Aorta (tissue), 5 donors: ENCODE results near the gene BRAP. TPM values are rescaled to one million over a fixed set of nuclear protein-coding genes. Genes with fewer than 3 reads are reported as not detected.
"Not testable (repeated sequence)": the region's sequence is repeated elsewhere in the genome, so short reads cannot be mapped to it uniquely, and the experiment has no call there.

Experiments used
- ATAC-seq: fragments of 200-7000 bp; cut with Tn5 transposase; one replicate; pipeline ENCODE4 v1.9.1; 2022; ENCODE audit warnings: moderate library complexity; ENCODE audit not compliant: low FRiP score
- DNase-seq, 2 donors: peaks; one replicate each; pipeline ENCODE4 v3.0.0-alpha.2; 2020
- H3K27ac ChIP-seq, 2 donors: one replicate each; pipeline ENCODE4 v1.5.1; 2013; ENCODE audit warnings: low read length in 2 of 2, mild to moderate bottlenecking in 2 of 2, moderate library complexity in 2 of 2, control low read depth in 1 of 2, inconsistent platforms in 1 of 2, low read depth in 1 of 2
- H3K27me3 ChIP-seq, 2 donors: one replicate each; pipeline ENCODE4 v1.6.1; 2013; ENCODE audit warnings: control low read depth in 1 of 2, low read length in 1 of 2, mild to moderate bottlenecking in 1 of 2, moderate library complexity in 1 of 2; ENCODE audit not compliant: insufficient read depth in 2 of 2, control insufficient read depth in 1 of 2
- H3K36me3 ChIP-seq, 2 donors: one replicate each; pipeline ENCODE4 v1.6.1; 2013; ENCODE audit warnings: control low read depth in 1 of 2, low read length in 1 of 2, mild to moderate bottlenecking in 1 of 2; ENCODE audit not compliant: insufficient read depth in 2 of 2, control insufficient read depth in 1 of 2
- H3K4me1 ChIP-seq, 2 donors: one replicate each; pipeline ENCODE4 v1.6.1; 2013; ENCODE audit warnings: low read length in 2 of 2, control low read depth in 1 of 2, mild to moderate bottlenecking in 1 of 2, moderate library complexity in 1 of 2; ENCODE audit not compliant: insufficient read depth in 2 of 2, control insufficient read depth in 1 of 2
- H3K4me3 ChIP-seq, 2 donors: one replicate each; pipeline ENCODE4 v1.5.1; 2013; ENCODE audit warnings: low read length in 2 of 2, control low read depth in 1 of 2, mild to moderate bottlenecking in 1 of 2
- H3K9me3 ChIP-seq: one replicate; pipeline ENCODE4 v1.6.1; 2013; ENCODE audit warnings: mild to moderate bottlenecking, low read length; ENCODE audit not compliant: control insufficient read depth
- whole genome bisulfite sequencing, 2 donors: extraction: QIAGEN DNeasy Blood & Tissue Kit; methylation state at CpG; one replicate each; pipeline ENCODE4 v1.1.7; 2013; 5-methylcytosine and 5-hydroxymethylcytosine counted together
- intact Hi-C, 2 donors: fragments of 100-400 bp; cut with DNase I; formaldehyde crosslinking; loops; one replicate each; pipeline versions ENCODE4 v1.14.2 to v1.15.0; 2022
- polyA plus RNA-seq, 2 donors: library from polyadenylated mRNA; stranded (reverse); fragments of 200-250 nt; gene quantifications; one replicate each; pipeline ENCODE4 v1.2.3, GENCODE V29; 2013
- total RNA-seq, 2 donors: library from RNA; stranded (reverse); fragmentation: NEBNext Ultra II Directional; extraction: Animal tissue kit (Norgen Biotek cat#: 25700); gene quantifications; one replicate each; pipeline ENCODE4 v1.2.1, GENCODE V29; 2021
- donor health status: healthy with polysubstance abuse.
- donor health status: Bipolar disorder and iron deficiency.
- donor health status: DM: no; HTN: no; CAD: no.
- donor health status: DM: no; HTN: no; CAD: no.
- donor health status: DM: yes; HTN: yes; CAD: no.

BRAP gene
- total and polyA plus RNA-seq, 4 donors = 4.9 to 18.0 (median 12.9) TPM

DNA sequence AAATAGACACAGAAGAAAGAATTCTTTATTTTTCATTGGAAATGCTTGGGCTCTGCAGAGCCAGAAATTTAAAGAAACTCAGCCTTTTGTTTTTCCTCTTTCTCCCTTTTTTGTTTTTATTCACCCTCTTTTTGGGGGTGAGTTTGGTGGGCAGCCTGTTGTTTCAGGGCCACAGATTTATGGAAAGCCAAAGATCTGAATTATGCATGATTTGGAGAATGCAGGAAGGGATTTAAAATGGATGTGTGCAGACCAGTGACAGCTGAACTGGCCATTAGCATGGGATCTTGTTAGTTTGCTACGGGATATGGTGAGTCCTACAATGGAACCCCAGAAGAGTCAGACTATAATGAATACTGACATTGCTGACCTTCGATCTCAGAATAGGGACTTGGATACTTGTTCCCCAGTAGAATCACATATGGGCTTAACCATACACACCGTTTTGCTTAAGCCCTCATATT, 79.0 kb downstream of the BRAP start:
- H3K4me3 ChIP-seq = no peak overlapping the region
- DNase-seq = no peak
- intact Hi-C loops = loop anchor here in 1 of 2 donors (5.0 kb wide), 1 partner anchor 36 kb away; no protein-coding TSS in a partner anchor
- H3K27ac ChIP-seq = no peak overlapping the region
- no peaks in the 10 kb centered on the region for H3K36me3 ChIP-seq
- no peaks in the 10 kb centered on the region for H3K9me3 ChIP-seq
- no peaks in the 10 kb centered on the region for H3K4me1 ChIP-seq
- whole genome bisulfite sequencing, 2 donors = 70 to 71% methylated on average over 3 of the region's 3 CpGs
- no peaks in the 10 kb centered on the region for H3K27me3 ChIP-seq
- ATAC-seq = no peak

DNA sequence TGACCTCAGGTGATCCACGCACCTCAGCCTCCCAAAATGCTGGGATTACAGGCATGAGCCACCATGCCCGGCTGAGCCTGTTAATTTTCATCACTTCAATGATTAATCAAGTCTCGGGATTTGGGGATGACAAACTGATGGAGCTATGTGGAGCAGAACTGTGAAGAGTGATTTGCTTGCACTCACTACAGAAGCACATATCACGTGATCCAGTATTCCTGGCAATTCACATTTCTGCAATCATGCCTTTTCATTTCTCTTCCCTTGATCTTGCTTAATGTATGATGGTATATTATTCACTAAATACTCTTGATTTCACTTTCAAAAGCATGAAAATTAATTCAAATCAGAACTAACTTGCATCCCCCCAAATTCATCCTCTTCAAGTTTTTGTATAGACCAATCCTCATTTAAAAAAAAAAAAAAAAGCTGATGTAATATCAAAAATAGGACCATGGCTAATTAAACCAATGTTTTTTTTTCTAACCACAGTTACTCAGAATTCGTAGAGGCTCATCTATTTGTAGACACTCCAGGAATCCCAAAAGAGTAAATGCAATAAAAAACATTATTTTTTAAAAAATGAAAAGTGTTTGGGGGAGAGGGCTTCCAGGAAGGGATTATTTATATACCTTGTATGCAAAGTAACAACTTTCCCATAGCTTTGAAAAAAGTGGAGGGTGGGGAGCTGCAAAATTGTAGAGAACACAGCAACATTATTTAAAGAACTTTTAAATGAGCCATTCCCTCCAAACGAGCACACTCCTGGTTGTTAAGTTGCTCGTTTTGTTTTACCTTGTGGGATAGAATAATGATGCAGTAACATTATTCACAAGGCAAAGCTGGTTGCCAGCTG, 79.6 kb downstream of the BRAP start:
- H3K36me3 ChIP-seq = no peaks in the 10 kb centered on the region
- 74 to 83% methylated on average over 7 of the region's 7 CpGs for WGBS, 2 donors
- no peak for DNase-seq
- intact Hi-C loops = loop anchor here in 1 of 2 donors (5.0 kb wide), 1 partner anchor 36 kb away; no protein-coding TSS in a partner anchor
- H3K27me3 ChIP-seq = no peaks in the 10 kb centered on the region
- no peak for ATAC-seq
- no peaks in the 10 kb centered on the region for H3K9me3 ChIP-seq
- no peak overlapping the region for H3K27ac ChIP-seq
- no peak overlapping the region for H3K4me3 ChIP-seq
- no peaks in the 10 kb centered on the region for H3K4me1 ChIP-seq

DNA sequence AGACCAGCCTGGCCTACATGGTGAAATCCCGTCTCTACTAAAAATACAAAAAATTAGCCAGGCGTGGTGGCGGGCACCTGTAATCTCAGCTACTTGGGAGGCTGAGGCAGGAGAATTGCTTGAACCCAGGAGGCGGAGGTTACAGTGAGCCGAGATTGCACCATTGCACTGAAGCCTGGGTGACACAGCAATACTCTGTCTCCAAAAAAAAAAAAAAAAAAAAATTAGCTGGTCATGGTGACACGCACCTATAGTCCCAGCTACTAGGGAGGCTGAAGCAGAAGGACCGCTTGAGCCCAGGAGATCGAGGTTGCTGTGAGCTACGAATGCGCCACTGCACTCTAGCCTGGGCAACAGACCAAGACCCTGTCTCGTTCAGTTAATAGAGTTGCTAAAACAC, 82.9 kb downstream of the BRAP start:
- H3K4me3 ChIP-seq, H3K27ac ChIP-seq, ATAC-seq, H3K9me3 ChIP-seq, intact Hi-C loops, H3K4me1 ChIP-seq, H3K27me3 ChIP-seq, H3K36me3 ChIP-seq: not testable (repeated sequence)
- 89 to 91% methylated on average over 11 of the region's 11 CpGs for WGBS, 2 donors
- DNase-seq = peak in 1 of 2 donors; percentile 35

DNA sequence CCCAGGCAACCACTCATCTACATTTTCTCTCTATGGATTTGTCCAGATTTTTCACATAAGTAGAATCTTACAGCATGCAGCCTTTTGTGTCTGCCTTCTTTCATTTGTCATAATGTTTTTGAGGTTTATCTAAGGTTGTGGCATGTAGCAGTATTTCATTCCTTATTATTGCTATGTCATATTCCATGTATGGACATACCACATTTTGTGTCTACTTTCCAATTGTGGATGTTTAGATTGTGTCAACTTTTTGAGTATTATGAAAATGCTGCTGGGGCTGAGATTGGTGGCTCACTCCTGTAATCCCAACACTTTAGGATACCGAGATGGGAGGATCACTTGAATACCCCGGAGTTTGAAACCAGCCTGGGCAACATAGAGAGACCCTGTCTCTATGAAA, 83.4 kb downstream of the BRAP start:
- WGBS, 2 donors = 97 to 99% methylated on average over 2 of the region's 2 CpGs
- DNase-seq = no peak
- no peak overlapping the region for H3K27ac ChIP-seq
- H3K9me3 ChIP-seq = no peaks in the 10 kb centered on the region
- no peak for ATAC-seq
- no peaks in the 10 kb centered on the region for H3K4me1 ChIP-seq
- intact Hi-C loops = no loop called here
- H3K27me3 ChIP-seq = no peaks in the 10 kb centered on the region
- no peaks in the 10 kb centered on the region for H3K36me3 ChIP-seq
- no peak overlapping the region for H3K4me3 ChIP-seq

DNA sequence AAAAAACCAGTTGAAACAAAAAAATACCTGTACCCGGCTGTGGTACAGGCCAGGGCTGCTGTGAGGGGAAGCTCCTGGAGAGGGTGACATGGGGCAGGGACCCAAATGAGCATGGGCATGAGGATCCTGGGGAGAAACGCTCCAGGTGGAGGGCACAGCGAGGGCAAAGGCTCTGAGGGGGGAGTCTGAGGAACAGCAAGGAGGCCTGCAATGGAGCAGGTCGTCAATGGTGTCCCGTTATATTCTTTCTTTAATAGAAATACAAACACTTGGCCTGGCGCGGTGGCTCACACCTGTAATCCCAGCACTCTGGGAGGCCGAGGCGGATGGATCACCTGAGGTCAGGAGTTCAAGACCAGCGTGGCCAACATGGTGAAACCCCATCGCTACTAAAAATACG, 84.8 kb downstream of the BRAP start:
- H3K27ac ChIP-seq, H3K36me3 ChIP-seq, H3K4me1 ChIP-seq, H3K9me3 ChIP-seq, ATAC-seq, H3K27me3 ChIP-seq, DNase-seq, intact Hi-C loops, H3K4me3 ChIP-seq: not testable (repeated sequence)
- WGBS, 2 donors = 95 to 98% methylated on average over 12 of the region's 12 CpGs

DNA sequence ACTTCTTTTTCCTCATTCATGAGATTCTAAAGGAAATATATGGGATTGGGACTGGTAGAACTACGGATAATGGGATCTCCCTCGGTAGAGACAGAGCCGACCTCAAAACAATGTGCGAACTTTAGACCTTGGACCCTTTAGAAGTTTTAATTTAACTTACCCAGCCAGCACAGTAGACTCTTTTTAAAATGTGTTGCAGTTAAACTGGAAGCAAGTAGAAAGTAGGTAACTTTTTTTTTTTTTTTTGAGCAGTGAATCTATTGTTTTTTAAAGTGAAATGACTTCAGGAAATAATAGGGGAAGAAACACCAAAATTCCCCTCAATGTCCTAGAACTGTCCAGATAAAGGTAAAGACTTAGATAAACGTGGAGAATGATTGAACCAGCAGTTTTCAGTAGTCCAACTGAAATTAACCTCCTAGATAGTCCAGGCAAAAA, 85.5 kb downstream of the BRAP start:
- no peak for ATAC-seq
- WGBS, 2 donors = 3 to 11% methylated on average over 5 of the region's 5 CpGs
- DNase-seq = no peak

DNA sequence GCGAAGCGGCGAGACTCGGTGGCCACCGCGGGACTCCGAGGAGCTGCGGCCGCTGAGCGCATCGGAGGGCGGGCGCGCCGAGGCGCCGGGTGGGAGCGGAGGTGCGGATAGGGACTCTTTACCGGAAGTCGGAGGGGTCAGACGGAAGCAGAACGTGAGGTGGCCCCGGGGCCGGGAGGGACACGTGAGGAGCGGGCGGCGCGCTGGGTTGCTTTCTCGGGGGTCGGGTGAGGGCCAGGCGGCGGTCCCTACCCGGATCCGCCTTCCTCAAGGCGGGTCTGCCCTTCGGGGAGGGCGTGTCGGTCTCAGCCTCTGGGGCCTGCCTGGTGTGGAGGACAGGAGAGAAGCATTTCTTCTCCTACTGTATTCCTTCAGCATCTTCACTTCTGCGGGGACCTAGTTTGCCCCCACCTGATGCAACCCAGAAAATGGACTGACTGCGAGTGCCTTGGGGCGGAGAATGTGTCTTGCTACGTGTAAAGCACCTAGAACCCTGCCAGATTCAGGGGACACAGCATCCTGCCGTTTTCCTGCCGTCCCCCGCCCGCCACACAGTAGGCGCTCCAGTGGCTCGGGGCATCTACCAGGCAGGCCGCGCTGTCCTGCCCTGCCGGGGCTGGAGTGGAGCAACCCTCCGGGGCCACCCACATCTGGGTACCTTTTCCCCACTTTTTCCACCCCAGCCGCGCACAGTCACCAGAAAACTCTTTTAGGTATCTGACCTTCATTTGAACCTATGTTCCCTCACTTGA, 86.1 kb downstream of the BRAP start:
- WGBS, 2 donors = 1% methylated on average over 49 to 56 of the region's 56 CpGs
- Histone ChIP-seq H3K9me3 (no peaks in the 10 kb centered on the region), H3K4me1 (no peaks in the 10 kb centered on the region), H3K4me3 (peak overlapping the region; percentile 36 to 99), H3K36me3 (no peaks in the 10 kb centered on the region), H3K27me3 (no peaks in the 10 kb centered on the region), H3K27ac (peak overlapping the region; percentile 83 to 93)
- ATAC-seq (peak; percentile 94), DNase-seq (peak; percentile 94 to 96)
- intact Hi-C loops = loop anchor here in 1 of 2 donors (5.0 kb wide), 1 partner anchor 37 kb away; no protein-coding TSS in a partner anchor

More for the DNA sequence above, 85.5 kb downstream of the BRAP start:
- Histone ChIP-seq H3K9me3 (no peaks in the 10 kb centered on the region), H3K27me3 (no peaks in the 10 kb centered on the region), H3K4me3 (peak overlapping the region; percentile 36 to 99), H3K27ac (peak overlapping the region; percentile 31 to 89), H3K4me1 (no peaks in the 10 kb centered on the region), H3K36me3 (no peaks in the 10 kb centered on the region)
- intact Hi-C loops = no loop called here

DNA sequence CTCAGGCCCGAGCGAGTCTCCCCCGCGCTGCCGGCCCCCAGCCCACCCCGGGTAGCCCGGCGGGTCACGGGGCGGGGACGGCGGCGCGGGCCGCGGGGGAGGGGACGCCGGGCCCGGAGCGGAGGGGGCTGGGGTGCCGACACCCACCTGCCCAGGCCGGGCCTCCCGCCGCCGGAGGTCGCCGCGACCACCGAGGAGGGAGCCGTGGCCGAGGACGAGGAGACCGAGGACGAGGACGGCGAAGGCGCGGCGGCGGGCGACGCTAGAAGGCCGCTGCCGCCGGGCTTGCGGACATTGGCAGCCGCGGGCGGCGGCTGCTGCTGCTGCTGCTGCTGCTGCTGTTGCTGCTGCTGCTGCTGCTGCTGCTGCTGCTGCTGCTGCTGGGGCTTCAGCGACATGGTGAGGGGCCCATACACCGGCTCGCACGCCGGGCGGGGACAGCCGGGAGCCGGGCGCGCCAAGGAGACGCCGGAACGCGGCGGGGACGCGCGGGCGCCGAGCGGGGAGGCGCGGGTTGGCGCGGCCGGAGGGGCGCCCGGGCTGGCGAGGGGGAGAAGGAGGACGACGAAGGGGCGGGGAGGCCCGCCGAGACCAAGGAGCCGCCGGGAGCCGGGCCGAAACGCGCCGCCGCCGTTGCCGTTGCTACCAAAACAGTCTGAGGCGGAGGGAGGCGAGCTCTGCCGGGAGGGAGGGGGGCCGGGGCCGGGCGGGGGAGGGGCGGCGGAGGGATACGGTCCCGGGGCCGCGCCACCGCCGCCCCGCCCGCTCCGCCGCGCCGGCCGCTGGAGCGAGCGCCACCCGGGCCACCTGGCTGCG, 86.9 kb downstream of the BRAP start, which contains the start of gene ATXN2:
Gene ATXN2 (minus strand): TSS at position 679 of the 816 bp plus-strand sequence. CDS start 281 bp downstream, at position 398.
- peak; percentile 79 to 90 for DNase-seq

More for the DNA sequence above, 86.9 kb downstream of the BRAP start, which contains the start of gene ATXN2:
- peak within 1 kb of the TSS; percentile 36 to 99 for H3K4me3 ChIP-seq
- no peaks in the 10 kb centered on the region for H3K9me3 ChIP-seq
- intact Hi-C loops = loop anchor here in 1 of 2 donors (5.0 kb wide), 1 partner anchor 37 kb away; no protein-coding TSS in a partner anchor
- ATAC-seq = peak; percentile 57
- no peaks in the 10 kb centered on the region for H3K27me3 ChIP-seq
- H3K36me3 ChIP-seq = no peaks in the 10 kb centered on the region
- peak within 1 kb of the TSS; percentile 83 to 93 for H3K27ac ChIP-seq
- H3K4me1 ChIP-seq = no peaks in the 10 kb centered on the region
- 1% methylated on average over 42 to 119 of the region's 119 CpGs for WGBS, 2 donors
